Measurements from ENCODE around the gene GAS1. TPM values are rescaled to one million over a fixed set of nuclear protein-coding genes. Genes with fewer than 3 reads are reported as not detected.

The GAS1 gene
- total and polyA plus RNA-seq, 2 donors (not counting 1 experiment from before 2014, with no cell fraction given), result 0.06 to 0.39 TPM

GRCh38 chr9:86955042-86955441 is 7.7 kb upstream of the GAS1 start:
- H3K9me3 Mint-ChIP-seq (ENCODE audit: insufficient read depth), result no peaks in the 10 kb centered on the region
- no peak overlapping the region for H2AFZ ChIP-seq (ENCODE audit: insufficient read depth, low read depth, low read length, poor library complexity, severe bottlenecking)
- CTCF ChIA-PET, result no interaction called here
- H3K4me2 ChIP-seq (replicated peaks; ENCODE audit: low read depth, low read length, poor library complexity, severe bottlenecking), result no peak overlapping the region
- no peak overlapping the region for H3K9ac ChIP-seq (ENCODE audit: low read length)
- ATAC-seq (ENCODE audit: low read depth) (no peak), DNase-seq (no peak)
- H3K36me3 ChIP-seq (replicated peaks in 1 of 2; ENCODE audit: control extremely low read depth in 1 of 2, control insufficient read depth in 1 of 2, extremely low read depth in 1 of 2, insufficient read depth in 2 of 2, low read length in 1 of 2), result no peaks in the 10 kb centered on the region
- no peaks in the 10 kb centered on the region for H3K4me1 ChIP-seq (ENCODE audit: control insufficient read depth in 2 of 2, insufficient read depth in 2 of 2, low read length in 2 of 2)
- no peak overlapping the region for H3K4me3 Mint-ChIP-seq
- H4K20me1 ChIP-seq (ENCODE audit: control insufficient read depth, insufficient read depth, low read length, poor library complexity, severe bottlenecking), result no peaks in the 10 kb centered on the region
- H3K27me3 ChIP-seq (replicated peaks in 1 of 4; ENCODE audit: control extremely low read depth in 1 of 4, control insufficient read depth in 3 of 4, insufficient read depth in 4 of 4, low read length in 3 of 4), result peaks cover 0 to 2% (median 1%) of the 10 kb centered on the region in 4 experiments
- H3K27me3 Mint-ChIP-seq, result peaks cover 18% of the 10 kb centered on the region
- WGBS (ENCODE audit: insufficient coverage), result no CpG with 5 or more reads among the region's 2 CpGs
- intact Hi-C loops (cut with micrococcal nuclease), result no loop called here
- POLR2A ChIA-PET, result no interaction called here
- no peaks in the 10 kb centered on the region for H3K79me2 ChIP-seq (ENCODE audit: control insufficient read depth, insufficient read depth, low read length)
- no peak overlapping the region for H3K27ac ChIP-seq (ENCODE audit: low read length in 2 of 2)
- no peak overlapping the region for H3K4me3 ChIP-seq (ENCODE audit: control extremely low read depth in 1 of 5, extremely low read depth in 1 of 5, insufficient read depth in 1 of 5, low read depth in 2 of 5, low read length in 4 of 5)
- no peak for TF ChIP-seq EZH2 (IDR thresholded peaks at IDR 0.05; ENCODE audit: borderline replicate concordance, insufficient read depth, low read depth, low read length, poor library complexity, severe bottlenecking)
- no peak for TF ChIP-seq CTCF (IDR thresholded peaks at IDR 0.05)
- no peaks in the 10 kb centered on the region for H3K4me1 Mint-ChIP-seq
- H3K9me3 ChIP-seq (ENCODE audit: control extremely low read depth in 1 of 3, control insufficient read depth in 2 of 3, insufficient read depth in 1 of 3, low read length in 2 of 3), result peaks cover 0 to 4% (median 0%) of the 10 kb centered on the region in 3 donors
- H3K27ac Mint-ChIP-seq, result no peak overlapping the region

GRCh38 chr9:86953181-86953580 is 5.9 kb upstream of the GAS1 start:
- 94% methylated on average over 3 of the region's 5 CpGs for WGBS (ENCODE audit: insufficient coverage)
- H3K4me2 ChIP-seq (replicated peaks; ENCODE audit: low read depth, low read length, poor library complexity, severe bottlenecking), result no peak overlapping the region
- peaks cover 6 to 7% of the 10 kb centered on the region in 2 donors for H3K4me1 ChIP-seq (ENCODE audit: control insufficient read depth in 2 of 2, insufficient read depth in 2 of 2, low read length in 2 of 2)
- H3K27me3 ChIP-seq (replicated peaks in 1 of 4; ENCODE audit: control extremely low read depth in 1 of 4, control insufficient read depth in 3 of 4, insufficient read depth in 4 of 4, low read length in 3 of 4), result peaks cover 0 to 9% (median 0%) of the 10 kb centered on the region in 4 experiments
- no peaks in the 10 kb centered on the region for H3K36me3 ChIP-seq (replicated peaks in 1 of 2; ENCODE audit: control extremely low read depth in 1 of 2, control insufficient read depth in 1 of 2, extremely low read depth in 1 of 2, insufficient read depth in 2 of 2, low read length in 1 of 2)
- no peaks in the 10 kb centered on the region for H4K20me1 ChIP-seq (ENCODE audit: control insufficient read depth, insufficient read depth, low read length, poor library complexity, severe bottlenecking)
- ChIA-PET CTCF (no interaction called here), POLR2A (no interaction called here)
- TF ChIP-seq EZH2 (IDR thresholded peaks at IDR 0.05; ENCODE audit: borderline replicate concordance, insufficient read depth, low read depth, low read length, poor library complexity, severe bottlenecking) (no peak), CTCF (IDR thresholded peaks at IDR 0.05) (no peak)
- intact Hi-C loops (cut with micrococcal nuclease), result no loop called here
- peaks cover 0 to 4% (median 0%) of the 10 kb centered on the region in 3 donors for H3K9me3 ChIP-seq (ENCODE audit: control extremely low read depth in 1 of 3, control insufficient read depth in 2 of 3, insufficient read depth in 1 of 3, low read length in 2 of 3)
- H3K79me2 ChIP-seq (ENCODE audit: control insufficient read depth, insufficient read depth, low read length), result no peaks in the 10 kb centered on the region
- H2AFZ ChIP-seq (ENCODE audit: insufficient read depth, low read depth, low read length, poor library complexity, severe bottlenecking), result no peak overlapping the region
- no peak for ATAC-seq (ENCODE audit: low read depth)
- H3K9me3 Mint-ChIP-seq (ENCODE audit: insufficient read depth), result no peaks in the 10 kb centered on the region
- no peak overlapping the region for H3K27ac ChIP-seq (ENCODE audit: low read length in 2 of 2)
- H3K9ac ChIP-seq (ENCODE audit: low read length), result no peak overlapping the region
- H3K27ac Mint-ChIP-seq, result no peak overlapping the region
- H3K4me3 ChIP-seq (ENCODE audit: control extremely low read depth in 1 of 5, extremely low read depth in 1 of 5, insufficient read depth in 1 of 5, low read depth in 2 of 5, low read length in 4 of 5), result no peak overlapping the region
- H3K4me1 Mint-ChIP-seq, result peaks cover 10% of the 10 kb centered on the region
- no peak overlapping the region for H3K4me3 Mint-ChIP-seq
- peaks cover 11% of the 10 kb centered on the region for H3K27me3 Mint-ChIP-seq
- DNase-seq, result no peak

Data from B cell (primary cell).